ENCODE measurements around the gene KCNJ15.

KCNJ15 gene

DNA sequence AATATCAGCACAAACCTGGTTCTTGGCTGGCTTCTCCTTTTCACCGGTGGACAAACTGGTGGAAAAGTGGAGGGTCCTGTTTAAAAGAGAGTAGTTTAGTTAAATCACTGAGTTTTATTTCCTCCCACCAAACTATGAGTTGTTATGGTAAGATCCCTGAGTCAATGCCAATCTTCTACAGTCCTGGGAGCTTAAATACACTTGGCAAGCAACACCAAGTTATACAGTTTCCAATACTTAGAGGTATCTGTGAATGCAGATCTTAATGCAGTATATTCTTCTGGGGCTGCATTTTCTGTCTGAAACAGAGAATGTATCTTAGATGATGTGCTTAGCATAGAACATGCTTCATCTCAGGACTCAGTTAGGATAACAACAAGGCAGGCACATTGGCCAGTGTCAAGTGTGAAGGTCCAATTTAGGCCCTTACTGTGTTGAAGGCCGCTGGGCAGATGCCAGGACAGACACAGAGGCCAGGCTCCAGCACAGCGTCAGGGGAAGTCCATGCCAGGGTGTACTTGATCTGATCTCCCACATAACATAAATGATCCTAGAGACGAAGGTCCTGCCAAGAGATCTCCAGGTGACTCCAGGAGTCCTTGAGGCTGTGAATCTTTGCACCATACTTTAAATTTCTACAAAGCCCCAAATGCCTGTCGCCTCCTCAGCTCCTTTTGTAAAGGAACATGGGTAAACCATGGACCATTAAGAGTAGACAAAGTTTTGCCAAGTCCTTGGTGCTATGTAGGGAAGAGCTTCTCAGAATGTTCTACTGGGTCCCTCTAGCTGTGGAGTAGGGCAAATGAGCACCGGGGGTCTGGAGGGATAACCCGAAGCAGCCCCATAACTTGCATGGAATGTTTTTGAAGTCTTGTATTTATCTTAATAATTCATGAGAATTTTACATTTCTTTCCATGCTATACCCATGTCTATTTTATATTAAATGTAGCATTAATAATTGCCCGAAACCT is 76.8 kb downstream of the KCNJ15 start:
- no peak overlapping the region for H3K4me3 ChIP-seq (ENCODE audit: low read length)
- no peak for DNase-seq (ENCODE audit: low read depth)
- TF ChIP-seq, protein P1, sequence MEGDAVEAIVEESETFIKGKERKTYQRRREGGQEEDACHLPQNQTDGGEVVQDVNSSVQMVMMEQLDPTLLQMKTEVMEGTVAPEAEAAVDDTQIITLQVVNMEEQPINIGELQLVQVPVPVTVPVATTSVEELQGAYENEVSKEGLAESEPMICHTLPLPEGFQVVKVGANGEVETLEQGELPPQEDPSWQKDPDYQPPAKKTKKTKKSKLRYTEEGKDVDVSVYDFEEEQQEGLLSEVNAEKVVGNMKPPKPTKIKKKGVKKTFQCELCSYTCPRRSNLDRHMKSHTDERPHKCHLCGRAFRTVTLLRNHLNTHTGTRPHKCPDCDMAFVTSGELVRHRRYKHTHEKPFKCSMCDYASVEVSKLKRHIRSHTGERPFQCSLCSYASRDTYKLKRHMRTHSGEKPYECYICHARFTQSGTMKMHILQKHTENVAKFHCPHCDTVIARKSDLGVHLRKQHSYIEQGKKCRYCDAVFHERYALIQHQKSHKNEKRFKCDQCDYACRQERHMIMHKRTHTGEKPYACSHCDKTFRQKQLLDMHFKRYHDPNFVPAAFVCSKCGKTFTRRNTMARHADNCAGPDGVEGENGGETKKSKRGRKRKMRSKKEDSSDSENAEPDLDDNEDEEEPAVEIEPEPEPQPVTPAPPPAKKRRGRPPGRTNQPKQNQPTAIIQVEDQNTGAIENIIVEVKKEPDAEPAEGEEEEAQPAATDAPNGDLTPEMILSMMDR (conservative IDR thresholded peaks at IDR 0.05; ENCODE audit: low read depth, low read length): peak; percentile 43

DNA sequence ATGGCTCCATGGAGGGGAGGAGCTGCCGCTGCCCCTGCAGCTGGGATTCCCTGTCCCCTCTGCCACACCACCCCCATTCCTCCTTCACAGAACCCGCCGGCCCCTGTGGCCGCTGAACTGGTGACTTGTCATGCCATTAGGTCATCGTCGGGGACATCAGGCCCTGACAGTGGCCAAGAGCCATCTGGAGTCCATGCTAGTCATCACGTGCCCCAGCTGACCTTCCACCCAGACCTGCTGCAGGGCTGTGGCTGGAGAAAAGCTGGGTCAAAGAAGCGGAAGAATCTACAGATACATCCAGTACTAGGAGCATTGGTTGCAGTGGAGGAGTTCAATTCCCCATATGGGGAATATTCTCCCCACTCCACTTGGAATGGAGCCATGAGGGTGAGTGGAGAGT is 78.1 kb downstream of the KCNJ15 start:
- no peak for DNase-seq (ENCODE audit: low read depth)
- TF ChIP-seq, protein P1 (conservative IDR thresholded peaks at IDR 0.05; ENCODE audit: low read depth, low read length): no peak
- no peak overlapping the region for H3K4me3 ChIP-seq (ENCODE audit: low read length)

DNA sequence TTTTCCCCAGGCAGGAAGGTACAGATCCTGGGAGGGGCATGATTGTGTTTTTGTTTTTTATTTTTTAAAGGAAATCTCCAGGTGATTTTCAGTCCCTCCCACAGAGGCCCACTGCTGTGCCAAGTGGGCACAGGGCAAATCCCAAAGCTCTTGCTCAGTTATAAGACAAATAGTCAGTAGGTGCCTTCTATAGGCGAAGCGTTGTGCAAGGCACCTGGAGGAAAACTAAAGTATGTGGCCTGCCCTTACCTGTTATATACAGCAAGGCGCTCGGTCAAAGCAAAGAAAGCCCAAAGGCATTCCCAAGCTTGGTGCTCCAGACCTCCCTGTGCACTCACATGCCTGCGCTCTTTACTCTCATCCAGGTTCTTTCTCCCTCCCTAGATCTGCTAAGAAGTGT is 81.0 kb downstream of the KCNJ15 start:
- TF ChIP-seq, protein P1 (conservative IDR thresholded peaks at IDR 0.05; ENCODE audit: low read depth, low read length): no peak
- no peak overlapping the region for H3K4me3 ChIP-seq (ENCODE audit: low read length)
- DNase-seq (ENCODE audit: low read depth): no peak

DNA sequence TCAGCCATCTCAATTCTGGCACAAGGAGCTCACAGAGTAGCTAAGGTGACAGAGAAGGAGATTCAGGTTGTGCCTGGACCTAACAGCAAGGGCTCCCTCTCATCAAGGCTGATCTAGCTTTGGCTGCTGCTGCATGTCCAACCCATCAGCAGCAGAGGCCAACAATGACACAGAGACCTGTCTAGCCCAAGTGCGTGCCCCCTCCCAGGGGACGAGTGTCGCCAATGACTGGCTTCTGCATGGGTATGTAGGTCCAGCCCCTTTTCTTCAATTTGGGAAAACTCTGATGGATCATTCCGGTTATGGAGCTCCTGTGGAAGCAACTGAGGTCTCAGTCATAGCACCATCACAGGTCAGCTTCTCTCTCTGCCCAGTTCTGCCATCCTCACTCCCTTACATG is 83.3 kb downstream of the KCNJ15 start:
- DNase-seq (ENCODE audit: low read depth): no peak
- H3K4me3 ChIP-seq (ENCODE audit: low read length): no peak overlapping the region
- TF ChIP-seq, protein P1 (conservative IDR thresholded peaks at IDR 0.05; ENCODE audit: low read depth, low read length): no peak

DNA sequence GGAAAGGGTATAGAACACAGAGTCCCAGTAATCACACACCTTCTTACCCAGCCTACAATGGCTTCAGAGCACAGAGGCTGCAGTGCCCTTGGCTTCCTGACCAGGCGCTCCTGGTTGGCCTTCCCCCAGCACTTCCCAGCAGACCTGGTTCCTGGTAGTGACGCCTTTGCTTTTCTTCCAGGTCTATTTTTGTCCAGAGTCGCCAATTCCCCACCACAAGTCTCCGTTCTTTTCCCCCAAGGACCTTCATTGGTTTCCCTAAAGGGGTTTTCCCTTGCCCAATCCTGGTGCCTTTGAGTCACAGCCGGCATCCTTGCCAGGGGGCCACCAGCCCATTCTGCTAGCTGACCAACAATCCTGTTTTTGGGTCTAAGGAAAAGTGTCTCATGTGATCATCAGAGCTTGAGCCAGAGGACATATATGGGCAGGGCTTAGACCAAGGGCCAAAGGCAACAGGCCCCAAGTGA is 84.8 kb downstream of the KCNJ15 start:
- no peak overlapping the region for H3K4me3 ChIP-seq (ENCODE audit: low read length)
- no peak for DNase-seq (ENCODE audit: low read depth)
- TF ChIP-seq, protein P1 (conservative IDR thresholded peaks at IDR 0.05; ENCODE audit: low read depth, low read length): no peak

DNA sequence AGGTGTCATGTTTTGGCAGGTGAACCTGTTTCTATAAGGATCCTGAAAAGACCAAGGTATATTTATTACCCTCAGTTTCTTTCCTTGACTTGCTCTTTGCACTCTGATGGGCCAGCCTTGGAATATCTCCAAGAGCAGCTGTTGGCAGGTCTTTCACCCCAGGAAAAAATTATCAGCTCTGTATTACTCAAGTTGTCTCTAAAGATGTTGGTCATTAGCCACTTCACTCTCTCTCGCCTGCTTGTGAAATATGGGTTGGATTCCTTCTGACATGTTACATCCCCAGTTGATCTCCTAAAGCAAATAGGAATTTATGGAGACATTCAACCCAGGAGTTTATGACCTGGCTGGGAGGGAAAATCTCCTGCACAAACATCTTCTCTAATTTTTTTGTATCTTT is 85.9 kb downstream of the KCNJ15 start:
- no peak overlapping the region for H3K4me3 ChIP-seq (ENCODE audit: low read length)
- TF ChIP-seq, protein P1 (conservative IDR thresholded peaks at IDR 0.05; ENCODE audit: low read depth, low read length): no peak
- DNase-seq (ENCODE audit: low read depth): no peak

DNA sequence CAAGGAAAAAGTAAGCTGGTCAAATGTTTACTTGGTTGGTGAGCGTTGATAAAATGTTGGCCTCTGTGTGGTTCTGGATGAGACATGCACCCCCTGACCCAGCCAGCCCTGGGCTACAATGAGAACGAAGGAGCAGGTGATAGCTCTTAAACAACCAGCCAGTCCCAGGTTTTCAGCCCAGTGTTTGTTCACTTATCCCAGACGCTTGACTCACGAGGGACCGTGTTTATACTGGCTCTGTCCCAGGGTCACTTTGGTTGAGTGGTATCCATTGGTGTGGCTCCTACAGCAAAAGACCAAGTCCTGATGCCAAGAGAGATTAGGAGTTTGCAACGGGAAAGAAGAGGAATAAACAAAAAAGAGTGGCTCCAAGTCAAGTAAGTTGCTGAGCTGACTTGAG is 86.9 kb downstream of the KCNJ15 start:
- H3K4me3 ChIP-seq (ENCODE audit: low read length): no peak overlapping the region
- peak; percentile 73 for DNase-seq (ENCODE audit: low read depth)
- TF ChIP-seq, protein P1 (conservative IDR thresholded peaks at IDR 0.05; ENCODE audit: low read depth, low read length): no peak

All from retinal pigment epithelial cell (primary cell).